HG03280 (cell line): ENCODE results near the gene JAGN1.
A peak's percentile ranks its signal among the peaks of the same experiment; 100 is the strongest.
"Not testable (repeated sequence)": the region's sequence is repeated elsewhere in the genome, so short reads cannot be mapped to it uniquely, and the experiment has no call there.

Experiments
- ATAC-seq: cut with Tn5 transposase; IDR thresholded peaks from one replicate; pipeline ENCODE4 v1.9.1; 2021; ENCODE audit warnings: mild to moderate bottlenecking, moderate library complexity; ENCODE audit not compliant: unreplicated experiment

The JAGN1 gene

GRCh38 chr3:9916734-9917680 lies 26.6 kb downstream of the JAGN1 start, which contains the start of gene IL17RC:
IL17RC (plus strand) TSS chr3:9917098; CDS start chr3:9917316, 218 bp downstream.
- ATAC-seq: no peak

- no peak for ATAC-seq
These were observed 27.4 kb downstream of the JAGN1 start for GRCh38 chr3:9917820-9918219.

- ATAC-seq: no peak
These were observed 28.0 kb downstream of the JAGN1 start for GRCh38 chr3:9918261-9919038.

GRCh38 chr3:9928158-9928557 lies 37.7 kb downstream of the JAGN1 start:
- ATAC-seq: no peak

- no peak for ATAC-seq
These were observed 40.5 kb downstream of the JAGN1 start for GRCh38 chr3:9930804-9931418.

- no peak for ATAC-seq
These were observed 42.1 kb downstream of the JAGN1 start for GRCh38 chr3:9932535-9932842.

- ATAC-seq: peak; percentile 69
These were observed 42.6 kb downstream of the JAGN1 start for GRCh38 chr3:9932843-9933560.

GRCh38 chr3:9933561-9934234 lies 43.3 kb downstream of the JAGN1 start, which contains the start of gene CRELD1:
CRELD1 (plus strand) TSS chr3:9933834; CDS start chr3:9934439, 605 bp downstream.
- peak; percentile 89 for ATAC-seq

- ATAC-seq: no peak
These were observed 43.8 kb downstream of the JAGN1 start for GRCh38 chr3:9934235-9934621.

- ATAC-seq: no peak
These were observed 44.6 kb downstream of the JAGN1 start for GRCh38 chr3:9934993-9935392.

- no peak for ATAC-seq
These were observed 45.6 kb downstream of the JAGN1 start for GRCh38 chr3:9935966-9936510.

GRCh38 chr3:9937486-9938238 lies 47.3 kb downstream of the JAGN1 start:
- ATAC-seq: no peak

GRCh38 chr3:9938966-9939365 lies 48.6 kb downstream of the JAGN1 start:
- ATAC-seq: no peak

GRCh38 chr3:9939906-9940305 lies 49.5 kb downstream of the JAGN1 start:
- not testable (repeated sequence) for ATAC-seq

- no peak for ATAC-seq
These were observed 50.3 kb downstream of the JAGN1 start for GRCh38 chr3:9940746-9941145.

- no peak for ATAC-seq
These were observed 51.8 kb downstream of the JAGN1 start for GRCh38 chr3:9942164-9942563.

GRCh38 chr3:9942934-9943690 lies 52.7 kb downstream of the JAGN1 start:
- no peak for ATAC-seq
